Measurements from ENCODE around the gene PNRC1.

PNRC1 gene

DNA sequence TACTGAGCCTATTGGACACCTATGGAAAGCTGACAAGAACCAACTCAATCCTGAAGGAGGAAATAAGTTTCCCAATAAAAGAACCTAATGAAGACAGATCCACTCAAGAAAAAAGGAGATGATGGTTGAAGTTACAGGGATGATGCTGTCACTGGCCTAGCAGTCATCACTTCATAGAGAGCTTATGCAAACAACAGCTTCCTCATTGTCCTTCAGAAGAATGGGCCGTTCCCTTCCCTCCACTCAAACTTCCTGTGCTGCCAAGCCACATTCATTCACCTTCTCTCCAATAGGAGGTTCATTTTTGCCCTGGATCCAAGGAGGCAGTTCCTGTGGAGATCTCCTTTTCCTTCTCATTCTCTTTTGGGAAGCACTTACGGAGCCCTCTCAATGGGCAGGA is 51.5 kb downstream of the PNRC1 start:
- Mint-ChIP-seq H3K4me1 (no peaks in the 10 kb centered on the region), H3K36me3 (ENCODE audit: low read depth) (peaks cover 33% of the 10 kb centered on the region), H3K4me3 (no peak overlapping the region), H3K27me3 (ENCODE audit: low read depth, poor library complexity) (peaks cover 5% of the 10 kb centered on the region), H3K27ac (no peak overlapping the region), H3K9me3 (peaks cover 30% of the 10 kb centered on the region)
- TF ChIP-seq, protein P1, sequence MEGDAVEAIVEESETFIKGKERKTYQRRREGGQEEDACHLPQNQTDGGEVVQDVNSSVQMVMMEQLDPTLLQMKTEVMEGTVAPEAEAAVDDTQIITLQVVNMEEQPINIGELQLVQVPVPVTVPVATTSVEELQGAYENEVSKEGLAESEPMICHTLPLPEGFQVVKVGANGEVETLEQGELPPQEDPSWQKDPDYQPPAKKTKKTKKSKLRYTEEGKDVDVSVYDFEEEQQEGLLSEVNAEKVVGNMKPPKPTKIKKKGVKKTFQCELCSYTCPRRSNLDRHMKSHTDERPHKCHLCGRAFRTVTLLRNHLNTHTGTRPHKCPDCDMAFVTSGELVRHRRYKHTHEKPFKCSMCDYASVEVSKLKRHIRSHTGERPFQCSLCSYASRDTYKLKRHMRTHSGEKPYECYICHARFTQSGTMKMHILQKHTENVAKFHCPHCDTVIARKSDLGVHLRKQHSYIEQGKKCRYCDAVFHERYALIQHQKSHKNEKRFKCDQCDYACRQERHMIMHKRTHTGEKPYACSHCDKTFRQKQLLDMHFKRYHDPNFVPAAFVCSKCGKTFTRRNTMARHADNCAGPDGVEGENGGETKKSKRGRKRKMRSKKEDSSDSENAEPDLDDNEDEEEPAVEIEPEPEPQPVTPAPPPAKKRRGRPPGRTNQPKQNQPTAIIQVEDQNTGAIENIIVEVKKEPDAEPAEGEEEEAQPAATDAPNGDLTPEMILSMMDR (IDR thresholded peaks at IDR 0.05) = no peak
- DNase-seq = no peak

DNA sequence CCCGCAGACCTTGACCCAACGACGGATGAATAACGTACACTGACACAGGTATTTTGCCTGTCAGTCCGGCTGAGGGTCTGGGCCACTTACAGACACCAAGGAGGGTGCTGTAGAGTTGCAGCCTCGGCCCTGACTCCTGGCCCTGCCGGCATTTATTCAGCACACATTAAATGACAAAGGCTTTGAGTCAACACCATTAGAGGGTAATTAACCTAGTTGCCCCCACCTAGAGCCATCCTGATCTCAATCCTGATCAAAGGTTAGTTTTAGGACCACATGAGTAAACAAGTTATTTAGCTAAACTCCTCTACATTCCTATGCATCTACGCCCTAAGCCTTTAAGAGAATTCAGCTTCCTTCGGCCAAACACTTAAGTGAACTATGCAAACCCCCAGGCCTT is 53.4 kb downstream of the PNRC1 start:
- Mint-ChIP-seq H3K4me1 (peaks cover under 1% of the 10 kb centered on the region), H3K9me3 (peaks cover 16% of the 10 kb centered on the region), H3K27ac (no peak overlapping the region), H3K4me3 (no peak overlapping the region), H3K36me3 (ENCODE audit: low read depth) (peaks cover 24% of the 10 kb centered on the region), H3K27me3 (ENCODE audit: low read depth, poor library complexity) (peaks cover 5% of the 10 kb centered on the region)
- DNase-seq = no peak
- TF ChIP-seq, protein P1 (IDR thresholded peaks at IDR 0.05) = no peak

DNA sequence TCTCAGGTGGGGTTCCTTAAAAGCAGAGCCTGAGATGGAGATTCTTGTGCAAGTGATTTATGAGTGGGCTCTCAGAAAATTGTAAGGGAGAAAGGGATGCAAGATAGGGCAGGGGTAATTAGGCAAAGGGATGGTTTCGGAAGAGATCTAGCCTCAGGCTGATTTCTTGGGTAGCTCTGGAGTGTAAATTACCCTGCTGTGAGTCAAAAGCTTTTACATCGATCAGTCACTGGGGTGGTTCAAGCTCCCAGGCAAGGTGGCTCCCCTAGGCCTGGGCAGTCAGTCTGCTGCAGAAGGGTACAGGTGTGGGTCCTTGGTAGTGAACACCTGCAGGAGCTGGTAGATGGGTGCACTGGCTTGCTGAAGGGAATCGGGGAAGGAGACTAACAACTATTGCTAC is 54.2 kb downstream of the PNRC1 start:
- H3K27ac Mint-ChIP-seq = no peak overlapping the region
- DNase-seq = no peak
- TF ChIP-seq, protein P1 (IDR thresholded peaks at IDR 0.05) = no peak
- H3K36me3 Mint-ChIP-seq (ENCODE audit: low read depth) = peaks cover 23% of the 10 kb centered on the region
- H3K9me3 Mint-ChIP-seq = peaks cover 15% of the 10 kb centered on the region
- H3K4me3 Mint-ChIP-seq = no peak overlapping the region
- peaks cover 7% of the 10 kb centered on the region for H3K4me1 Mint-ChIP-seq
- peaks cover 5% of the 10 kb centered on the region for H3K27me3 Mint-ChIP-seq (ENCODE audit: low read depth, poor library complexity)
